K562 (cell line): ENCODE data around the gene RASIP1. TPM values are rescaled to one million over a fixed set of nuclear protein-coding genes. Genes with fewer than 3 reads are reported as not detected.
A peak's percentile ranks its signal among the peaks of the same experiment; 100 is the strongest.

Experiments
- ATAC-seq: fragments of 200-7000 bp; cut with Tn5 transposase; 3 replicates; pipeline ENCODE4 v1.9.1; 2020; ENCODE audit warnings: moderate library complexity
- BruUV-seq: library from RNA; stranded (reverse); fragments of 400-500 nt; replicated peaks from 2 replicates; lab custom pipeline; 2021; lab: Mats Ljungman, UMichigan
- CTCF ChIA-PET: fragments of 300-600 bp; formaldehyde crosslinking; extraction: SDS; loops from one replicate; lab custom pipeline; 2021; ENCODE audit warnings: low intra/inter-chr PET ratio; lab: Yijun Ruan, JAX
- POLR2A ChIA-PET: fragments of 300-600, 350-650 bp; sonication (Branson Sonifier 250); formaldehyde crosslinking; extraction: SDS; loops from one replicate; lab custom pipeline; 2021; ENCODE audit warnings: antibody characterized with exemption, inconsistent platforms; lab: Yijun Ruan, JAX
- DNase-seq, 4 experiments: peaks; one replicate each; pipeline versions ENCODE4 v3.0.0 to v3.0.0-alpha.2; 2011 to 2018; ENCODE audit warnings: low spot score in 3 of 4, mixed read lengths in 3 of 4; ENCODE audit errors: extremely low read depth in 1 of 4
- FAIRE-seq: peaks from 2 replicates; lab custom pipeline; 2011; peaks lifted over from hg19 to GRCh38; lab: Jason Lieb, UNC
- H2AFZ ChIP-seq: 2 replicates; pipeline ENCODE4 v1.6.0; 2011; ENCODE audit warnings: low read depth, low read length, control low read depth, inconsistent platforms
- H3K27ac ChIP-seq: fragments of 200-600 bp; 3 replicates; pipeline ENCODE4 v1.8.0; 2011; ENCODE audit warnings: low read depth, mild to moderate bottlenecking, control low read depth, inconsistent platforms, low read length, moderate library complexity, mixed read lengths; ENCODE audit errors: extremely low read depth
- H3K27me3 ChIP-seq, 2 experiments: fragments of 300-600 bp in 1 of 2; 2 replicates in 1 of 2; 3 replicates in 1 of 2; pipeline versions ENCODE4 v1.6.0 to v1.8.0; 2011; ENCODE audit warnings: inconsistent platforms in 2 of 2, low read length in 2 of 2, mild to moderate bottlenecking in 1 of 2, mixed read lengths in 1 of 2, moderate library complexity in 1 of 2; ENCODE audit not compliant: control insufficient read depth in 2 of 2, insufficient read depth in 2 of 2
- H3K36me3 ChIP-seq: fragments of 300-600 bp; 3 replicates; pipeline ENCODE4 v1.8.0; 2011; ENCODE audit warnings: mild to moderate bottlenecking, low read length, inconsistent platforms; ENCODE audit not compliant: control insufficient read depth, insufficient read depth
- H3K4me1 ChIP-seq, 2 experiments: fragments of 200-600 bp in 1 of 2; replicated peaks in 1 of 2; 2 replicates in 1 of 2; 3 replicates in 1 of 2; pipeline versions ENCODE4 v1.5.1 to v1.8.0; 2011; ENCODE audit warnings: inconsistent platforms in 2 of 2, low read length in 2 of 2, mild to moderate bottlenecking in 1 of 2, mixed read lengths in 1 of 2, moderate library complexity in 1 of 2; ENCODE audit not compliant: control insufficient read depth in 2 of 2, insufficient read depth in 2 of 2
- H3K4me2 ChIP-seq: 2 replicates; pipeline ENCODE4 v1.6.1; 2011; ENCODE audit warnings: low read length, control low read depth, inconsistent platforms, mixed read lengths; ENCODE audit not compliant: insufficient read depth
- H3K4me3 ChIP-seq: fragments of 200-600 bp; sonication (generic), shearing (Covaris generic); 2 replicates; pipeline ENCODE4 v1.5.1; 2016; ENCODE audit warnings: control low read depth, inconsistent platforms
- H3K79me2 ChIP-seq: fragments of 200-600 bp; 3 replicates; pipeline ENCODE4 v1.8.0; 2011; ENCODE audit warnings: low read length, inconsistent platforms; ENCODE audit not compliant: control insufficient read depth, insufficient read depth
- H3K9ac ChIP-seq, 2 experiments: 2 replicates each; pipeline versions ENCODE4 v1.6.0 to v1.6.1; 2011; ENCODE audit warnings: low read depth in 2 of 2, low read length in 2 of 2, control low read depth in 1 of 2, inconsistent platforms in 1 of 2, mild to moderate bottlenecking in 1 of 2, mixed read lengths in 1 of 2; ENCODE audit not compliant: insufficient read depth in 1 of 2
- H3K9me1 ChIP-seq: one replicate; pipeline ENCODE4 v1.6.0; 2011; ENCODE audit warnings: inconsistent platforms, mild to moderate bottlenecking, low read length, moderate library complexity; ENCODE audit not compliant: control insufficient read depth, insufficient read depth
- H3K9me3 ChIP-seq: replicated peaks from 2 replicates; pipeline ENCODE4 v1.5.1; 2011; ENCODE audit warnings: low read depth, low read length, inconsistent platforms; ENCODE audit not compliant: control insufficient read depth, insufficient read depth
- H4K20me1 ChIP-seq: replicated peaks from 2 replicates; pipeline ENCODE4 v1.6.1; 2011; ENCODE audit warnings: low read length, inconsistent platforms, mixed read lengths; ENCODE audit not compliant: control insufficient read depth, insufficient read depth
- BHLHE40 ChIP-seq: IDR thresholded peaks from 2 replicates; pipeline ENCODE4 v1.6.1; 2011; ENCODE audit warnings: low read length, improper control_type of control experiment
- CBX3 ChIP-seq, 2 experiments: IDR thresholded peaks; 1 replicate in 1 of 2; 2 replicates in 1 of 2; pipeline ENCODE4 v1.6.1; 2012; ENCODE audit warnings: inconsistent platforms in 2 of 2, low read length in 2 of 2, borderline replicate concordance in 1 of 2, control low read depth in 1 of 2
- CCNT2 ChIP-seq: IDR thresholded peaks from 2 replicates; pipeline ENCODE4 v1.6.1; 2011; ENCODE audit warnings: borderline replicate concordance, low read depth, mild to moderate bottlenecking, moderate library complexity, mixed read lengths, low read length; ENCODE audit not compliant: insufficient read length; ENCODE audit errors: extremely low read depth
- CTBP1 ChIP-seq: fragments of 450-650 bp; IDR thresholded peaks from 2 replicates; pipeline ENCODE4 v1.6.1; 2016; ENCODE audit warnings: borderline replicate concordance
- HDAC2 ChIP-seq: fragments of 450-650 bp; IDR thresholded peaks from 2 replicates; pipeline ENCODE4 v1.6.1; 2016; ENCODE audit warnings: mild to moderate bottlenecking
- HMGN3 ChIP-seq: IDR thresholded peaks from 2 replicates; pipeline ENCODE4 v1.6.1; 2011; ENCODE audit warnings: borderline replicate concordance, low read depth, mild to moderate bottlenecking, mixed read lengths, low read length; ENCODE audit not compliant: insufficient read length; ENCODE audit errors: extremely low read depth
- MCM7 ChIP-seq, 2 experiments: fragments of 450-650 bp; IDR thresholded peaks; 2 replicates each; pipeline ENCODE4 v1.6.1; 2016 to 2018
- MECOM ChIP-seq: fragments of 250-450 bp; sonication (Bioruptor Pico); IDR thresholded peaks from 2 replicates; pipeline ENCODE4 v1.8.0; 2022; ENCODE audit warnings: inconsistent platforms
- NFIC ChIP-seq: fragments of 450-650 bp; IDR thresholded peaks from 2 replicates; pipeline ENCODE4 v1.6.1; 2017; ENCODE audit warnings: mild to moderate bottlenecking, inconsistent platforms
- NR4A1 ChIP-seq, 2 experiments: fragments of 250-450 bp in 1 of 2; fragments of 450-650 bp in 1 of 2; sonication (Bioruptor Pico) in 1 of 2; IDR thresholded peaks; 2 replicates each; pipeline versions ENCODE4 v1.4.0 to v1.6.1; 2016 to 2020; ENCODE audit warnings: mild to moderate bottlenecking in 2 of 2, missing compliant biosample characterization in 1 of 2, missing genetic modification characterization in 1 of 2, moderate library complexity in 1 of 2
- RBFOX2 ChIP-seq: fragments of 200-400 bp; formaldehyde crosslinking; IDR thresholded peaks from 2 replicates; pipeline ENCODE4 v1.6.1; 2017; ENCODE audit warnings: low read depth, mild to moderate bottlenecking, low read length, moderate library complexity
- RCOR1 ChIP-seq, 2 experiments: IDR thresholded peaks; 2 replicates each; pipeline ENCODE4 v1.6.1; 2012; ENCODE audit warnings: low read depth in 2 of 2, low read length in 2 of 2, borderline replicate concordance in 1 of 2, improper control_type of control experiment in 1 of 2
- TRIM24 ChIP-seq, 2 experiments: fragments of 450-650 bp; IDR thresholded peaks; 2 replicates each; pipeline ENCODE4 v1.6.1; 2016
- ZBTB33 ChIP-seq: sonication (generic); formaldehyde crosslinking; IDR thresholded peaks from 2 replicates; pipeline ENCODE4 v1.8.1; 2023; ENCODE audit warnings: mild to moderate bottlenecking, missing genetic modification reagents
- ZBTB7A ChIP-seq: IDR thresholded peaks from 2 replicates; pipeline ENCODE4 v1.6.1; 2011; ENCODE audit warnings: low read depth, mild to moderate bottlenecking, low read length, moderate library complexity, borderline replicate concordance; ENCODE audit not compliant: control insufficient read depth
- WGBS: fragments of 100-300 bp; shearing (Covaris generic); methylation state at CpG from one replicate; pipeline ENCODE4 v1.1.6; 2016; ENCODE audit warnings: low coverage, mixed read lengths; ENCODE audit not compliant: insufficient coverage; ENCODE audit errors: missing lambda C conversion rate; 5-methylcytosine and 5-hydroxymethylcytosine counted together
- in situ Hi-C: fragments of 300-500 bp; cut with MboI; formaldehyde crosslinking; loops from 4 replicates; pipeline ENCODE4 v1.15.0; 2018; ENCODE audit warnings: inconsistent platforms, mixed read lengths
- intact Hi-C: fragments of 100-400 bp; cut with micrococcal nuclease; formaldehyde crosslinking; loops from 2 replicates; pipeline ENCODE4 v1.14.2; 2022
- polyA plus RNA-seq, 8 experiments: library from polyadenylated mRNA; depleted of rRNA in 4 of 8; stranded (reverse) in 5 of 8; unstranded in 3 of 8; fragments of >200 nt; fragmentation: Nextera tagmentation in 2 of 8; fragmentation: Illumina TruSeq in 1 of 8; extraction: Ambion mirVana in 2 of 8; extraction: Trizol in 1 of 8; gene quantifications; 2 replicates each; pipeline versions ENCODE4 v1.2.1 to v1.2.3, GENCODE V29; 2011 to 2014; ENCODE audit warnings: inconsistent platforms in 1 of 8, missing spikeins in 1 of 8
- total RNA-seq, 7 experiments: library from RNA; depleted of rRNA in 6 of 7; stranded (reverse); fragments of >200 nt in 6 of 7; fragmentation: Illumina TruSeq in 2 of 7; extraction: Trizol in 2 of 7; gene quantifications; 2 replicates each; pipeline versions ENCODE4 v1.2.1 to v1.2.3, GENCODE V29; 2011 to 2021; ENCODE audit warnings: low replicate concordance in 1 of 7
- TF ChIP-seq, protein P1 (sequence below): sonication (generic); formaldehyde crosslinking; IDR thresholded peaks from 2 replicates; pipeline ENCODE4 v1.8.0; 2022; ENCODE audit warnings: missing genetic modification reagents, mild to moderate bottlenecking, moderate library complexity, borderline replicate concordance

Gene RASIP1
- total and polyA plus RNA-seq, 9 of the 15 experiments (the other 6 are each of a cell fraction or from before 2014, with no cell fraction given): 0.20 to 4.7 (median 1.5) TPM

DNA sequence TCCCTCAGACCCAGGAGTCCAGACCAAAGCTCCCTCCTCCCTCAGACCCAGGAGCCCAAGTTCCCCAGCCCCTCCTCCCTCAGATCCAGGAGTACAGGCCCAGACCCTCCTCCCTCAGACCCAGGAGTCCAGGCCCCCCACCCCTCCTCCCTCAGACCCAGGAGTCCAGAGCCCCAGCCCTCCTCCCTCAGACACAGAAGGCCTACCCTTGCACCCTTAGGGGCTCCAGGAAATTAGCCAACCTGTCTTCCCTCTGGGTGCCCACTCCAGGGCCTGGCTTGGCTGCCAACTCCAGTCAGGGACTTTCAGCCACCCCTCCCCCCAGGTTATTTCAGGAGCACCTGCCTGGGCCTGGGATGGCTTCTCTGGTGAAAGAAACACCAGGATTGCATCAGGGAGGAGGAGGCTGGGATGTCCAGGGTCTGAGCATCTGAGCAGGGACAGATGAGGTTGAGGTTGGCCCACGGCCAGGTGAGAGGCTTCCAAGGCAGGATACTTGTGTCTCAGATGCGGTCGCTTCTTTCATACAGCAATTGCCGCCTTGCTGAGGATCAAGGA, 14.8 kb upstream of the RASIP1 start, which contains the start of gene FGF21 (continued):
- TF ChIP-seq, protein P1, sequence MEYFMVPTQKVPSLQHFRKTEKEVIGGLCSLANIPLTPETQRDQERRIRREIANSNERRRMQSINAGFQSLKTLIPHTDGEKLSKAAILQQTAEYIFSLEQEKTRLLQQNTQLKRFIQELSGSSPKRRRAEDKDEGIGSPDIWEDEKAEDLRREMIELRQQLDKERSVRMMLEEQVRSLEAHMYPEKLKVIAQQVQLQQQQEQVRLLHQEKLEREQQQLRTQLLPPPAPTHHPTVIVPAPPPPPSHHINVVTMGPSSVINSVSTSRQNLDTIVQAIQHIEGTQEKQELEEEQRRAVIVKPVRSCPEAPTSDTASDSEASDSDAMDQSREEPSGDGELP (CRISPR knock-in tag): peak; percentile 43; the same call in 1 of the 2 replicates
- TF ChIP-seq MECOM (CRISPR knock-in tag): peak; percentile 85
- TF ChIP-seq HDAC2: peak; percentile 61
- TF ChIP-seq TRIM24 (IDR thresholded peaks at IDR 0.05): peak in 1 of 2 experiments; percentile 25; a peak in 1 of 4 replicates
- peak in 1 of 2 experiments; percentile 84; a peak in 2 of 4 replicates for TF ChIP-seq RCOR1 (IDR thresholded peaks at IDR 0.05; ENCODE audit: borderline replicate concordance in 1 of 2, low read depth in 2 of 2, low read length in 2 of 2)

- DNase-seq (peak; percentile 40 to 62 (median 60)), FAIRE-seq (no peak), ATAC-seq (peak; percentile 47)
- in situ Hi-C loops (no loop called here), intact Hi-C loops (no loop called here)
- Histone ChIP-seq H3K9ac (peak within 1 kb of the TSS; percentile 74 to 91), H3K36me3 (peaks cover 22% of the 10 kb centered on the region; the same call in 1 of the 3 replicates), H3K9me3 (no peaks in the 10 kb centered on the region), H3K27me3 (no peaks in the 10 kb centered on the region), H4K20me1 (no peaks in the 10 kb centered on the region), H3K4me1 (peaks cover 35 to 81% of the 10 kb centered on the region in 2 experiments), H3K4me2 (peak within 1 kb of the TSS; percentile 81), H3K79me2 (peaks cover 41% of the 10 kb centered on the region), H3K9me1 (no peaks in the 10 kb centered on the region), H2AFZ (peak within 1 kb of the TSS; percentile 73), H3K27ac (peak within 1 kb of the TSS; percentile 93), H3K4me3 (peak within 1 kb of the TSS; percentile 43)
- TSS peak; percentile 49 for BruUV-seq
- 49% methylated on average over 51 of the region's 73 CpGs for whole genome bisulfite sequencing
- CTCF ChIA-PET: no interaction called here
- POLR2A ChIA-PET: no interaction called here
- TF ChIP-seq ZBTB33 (CRISPR knock-in tag): peak; percentile 99
- TF ChIP-seq MCM7 (IDR thresholded peaks at IDR 0.05): no peak
- peak; percentile 50 for TF ChIP-seq HMGN3
- peak in 1 of 2 experiments; percentile 3; a peak in 1 of 3 replicates for TF ChIP-seq CBX3 (IDR thresholded peaks at IDR 0.05; ENCODE audit: borderline replicate concordance in 1 of 2, low read length in 2 of 2)
- TF ChIP-seq BHLHE40: peak; percentile 2; the same call in 1 of the 2 replicates
- TF ChIP-seq NR4A1 (CRISPR knock-in tag; IDR thresholded peaks at IDR 0.05): no peak
- TF ChIP-seq NR4A1 (tag; IDR thresholded peaks at IDR 0.05): no peak
- peak; percentile 64; the same call in 1 of the 2 replicates for TF ChIP-seq ZBTB7A
- TF ChIP-seq CTBP1: peak; percentile 46; the same call in 1 of the 2 replicates
- TF ChIP-seq NFIC: peak; percentile 41
- TF ChIP-seq RBFOX2: peak; percentile 75
- peak; percentile 33 for TF ChIP-seq CCNT2
Observed at GRCh38 chr19:48752496-48753365, 12.3 kb upstream of the RASIP1 start, which contains the start of gene FUT1. FUT1 (minus strand) TSS chr19:48752641; CDS start chr19:48751281, 1,360 bp downstream.
